CD4-positive, alpha-beta T cell treated with Interleukin-6 at 100 ng/mL for 8 hours (primary cell): Measurements from ENCODE around the gene SHROOM3.

ENCODE experiments used
- DNase-seq: peaks from one replicate; pipeline ENCODE4 v3.0.0-alpha.2; 2020; ENCODE audit warnings: mixed read lengths, low spot score

The SHROOM3 gene

DNA sequence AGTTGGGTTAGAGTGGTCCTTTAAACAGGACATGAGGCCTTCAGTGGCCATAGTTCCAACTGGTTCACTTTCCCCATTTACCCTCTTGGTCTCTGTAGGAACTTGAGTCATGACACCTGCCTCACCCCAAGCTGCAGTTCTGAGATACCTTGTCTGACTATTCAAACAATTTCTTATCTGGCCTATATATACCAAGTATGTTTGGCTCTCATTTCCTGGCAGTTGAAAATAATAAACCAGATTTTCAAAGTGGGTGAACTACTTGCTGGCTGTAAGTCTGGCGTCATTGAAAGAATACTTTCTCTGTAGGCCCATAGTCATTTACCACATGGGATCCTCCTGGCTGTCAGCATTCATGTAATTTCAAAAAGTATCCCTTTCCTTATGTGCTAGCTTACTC is 228.8 kb downstream of the SHROOM3 start:
- DNase-seq = no peak

GRCh38 chr4:76665153-76665552 is 230.1 kb downstream of the SHROOM3 start:
- DNase-seq = no peak

- no peak for DNase-seq
These were observed 230.7 kb downstream of the SHROOM3 start for GRCh38 chr4:76665721-76666120.

DNA sequence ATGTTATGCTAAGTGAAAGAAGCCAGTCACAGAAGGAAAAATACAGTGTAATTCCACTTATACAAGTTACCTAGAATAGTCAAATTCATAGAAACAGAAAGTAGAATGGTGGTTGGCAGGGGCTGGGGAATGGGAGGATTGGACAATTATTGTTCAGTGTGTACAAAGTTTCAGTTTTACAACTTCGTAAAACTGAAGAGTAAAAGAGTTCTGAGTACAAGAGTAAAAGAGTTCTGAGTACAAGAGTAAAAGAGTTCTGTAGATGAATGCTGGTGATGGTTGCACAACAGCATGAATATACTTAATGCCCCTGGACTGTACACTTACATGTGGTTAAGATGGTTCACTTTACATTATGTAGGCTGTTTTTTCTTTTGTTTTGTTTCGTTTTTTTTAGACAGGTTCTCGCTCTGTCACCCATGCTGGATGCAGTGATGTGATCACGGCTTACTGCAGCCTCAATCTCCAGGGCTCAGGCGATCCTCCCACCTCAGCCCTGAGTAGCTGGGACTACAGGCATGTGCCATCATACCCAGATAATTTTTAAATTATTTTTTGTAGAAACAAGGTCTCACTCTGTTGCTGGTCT is 232.0 kb downstream of the SHROOM3 start:
- no peak for DNase-seq

GRCh38 chr4:76670631-76671030 is 235.6 kb downstream of the SHROOM3 start:
- no peak for DNase-seq

DNA sequence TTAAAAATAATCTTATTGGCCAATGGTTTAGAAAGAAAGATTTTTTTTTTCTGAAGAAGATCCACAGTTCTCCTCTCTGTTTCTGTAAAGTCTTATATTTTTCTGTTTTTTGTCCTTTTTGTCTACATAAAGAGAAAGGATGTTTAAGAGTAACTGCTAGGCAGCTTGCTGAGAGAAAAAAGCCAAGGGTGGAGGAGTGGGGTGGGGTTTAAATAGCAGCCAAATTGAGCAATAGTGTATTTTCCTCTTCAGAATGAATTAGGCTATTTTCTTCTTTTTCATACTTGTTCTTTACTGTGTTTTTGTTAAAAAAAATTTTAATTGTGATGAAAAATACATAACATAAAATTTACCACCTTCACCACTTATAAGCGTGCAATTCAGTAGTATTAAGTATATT is 238.3 kb downstream of the SHROOM3 start:
- no peak for DNase-seq

DNA sequence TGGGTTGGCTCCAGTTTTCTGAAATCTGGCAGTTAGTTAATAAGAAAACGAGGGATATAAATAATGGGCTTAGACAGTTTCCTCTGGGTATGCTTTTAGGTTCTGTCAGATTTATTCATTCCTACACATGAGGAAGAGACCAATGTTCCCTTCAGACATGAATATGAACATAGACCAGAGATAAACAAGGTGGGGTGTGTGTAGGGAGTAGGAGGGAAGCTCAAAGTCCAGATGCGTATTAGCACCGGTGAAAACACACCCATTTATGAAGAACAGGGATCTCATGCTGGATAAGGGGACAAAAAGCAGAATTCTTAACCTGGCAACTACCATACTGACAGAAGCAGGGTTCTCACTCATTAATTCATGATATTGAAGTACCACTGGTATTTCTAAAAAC is 240.0 kb downstream of the SHROOM3 start:
- no peak for DNase-seq

GRCh38 chr4:76677571-76678326 is 242.7 kb downstream of the SHROOM3 start:
- DNase-seq = no peak

- DNase-seq = no peak
These were observed 244.7 kb downstream of the SHROOM3 start for GRCh38 chr4:76679691-76680090.

GRCh38 chr4:76680952-76681351 is 245.9 kb downstream of the SHROOM3 start:
- DNase-seq = no peak

DNA sequence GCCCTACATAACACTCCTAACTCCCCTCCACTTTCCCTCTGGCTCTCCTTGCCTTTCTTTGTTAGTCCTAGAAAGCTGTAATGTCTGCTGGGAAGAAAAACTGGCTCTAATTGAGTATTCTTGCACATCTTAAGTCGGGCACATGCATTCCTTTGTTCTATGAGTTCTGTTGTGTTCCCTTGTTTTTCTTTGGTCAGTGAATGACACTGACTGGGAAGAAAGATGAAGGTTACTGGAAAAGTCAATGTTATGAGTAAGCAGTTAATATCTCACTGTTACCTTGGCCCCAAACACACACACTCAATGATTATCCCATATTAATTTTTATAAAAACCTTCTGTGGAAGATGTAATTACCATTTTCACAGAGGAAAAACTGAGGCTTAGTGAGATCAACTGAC is 247.0 kb downstream of the SHROOM3 start:
- no peak for DNase-seq

GRCh38 chr4:76683144-76683543 is 248.1 kb downstream of the SHROOM3 start:
- no peak for DNase-seq

DNA sequence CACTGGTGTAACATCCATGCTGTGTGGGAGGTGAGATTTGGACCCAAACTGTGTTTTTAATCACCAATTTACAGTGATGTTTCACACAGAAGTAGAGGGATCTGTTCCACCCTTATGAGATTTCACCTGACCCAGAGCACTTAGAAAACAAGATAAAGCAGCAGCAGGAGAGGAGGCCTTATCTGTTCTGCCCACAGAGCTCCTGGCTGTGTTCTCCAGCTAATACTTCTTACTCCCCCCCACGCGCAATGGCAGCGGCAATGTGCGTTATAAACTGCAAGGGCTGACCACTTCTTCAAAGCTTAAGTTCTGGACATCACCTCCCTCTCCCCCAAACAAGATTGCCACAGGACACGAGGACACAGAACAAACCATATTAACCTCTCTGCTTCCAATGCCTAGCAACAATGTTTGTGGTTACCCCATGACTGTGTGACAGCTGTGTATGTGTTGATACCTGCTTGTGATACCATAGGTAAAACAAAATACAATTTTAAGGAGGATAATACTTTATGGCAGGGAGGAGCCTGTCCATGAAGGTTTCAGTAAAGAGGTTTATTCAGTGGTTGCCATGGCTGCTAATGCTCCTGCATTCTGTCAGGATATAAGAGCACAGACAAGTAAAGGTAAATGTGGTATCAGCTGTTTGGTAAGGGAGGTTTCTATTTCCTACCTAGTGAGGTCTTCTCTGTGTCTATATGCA is 252.9 kb downstream of the SHROOM3 start:
- no peak for DNase-seq

DNA sequence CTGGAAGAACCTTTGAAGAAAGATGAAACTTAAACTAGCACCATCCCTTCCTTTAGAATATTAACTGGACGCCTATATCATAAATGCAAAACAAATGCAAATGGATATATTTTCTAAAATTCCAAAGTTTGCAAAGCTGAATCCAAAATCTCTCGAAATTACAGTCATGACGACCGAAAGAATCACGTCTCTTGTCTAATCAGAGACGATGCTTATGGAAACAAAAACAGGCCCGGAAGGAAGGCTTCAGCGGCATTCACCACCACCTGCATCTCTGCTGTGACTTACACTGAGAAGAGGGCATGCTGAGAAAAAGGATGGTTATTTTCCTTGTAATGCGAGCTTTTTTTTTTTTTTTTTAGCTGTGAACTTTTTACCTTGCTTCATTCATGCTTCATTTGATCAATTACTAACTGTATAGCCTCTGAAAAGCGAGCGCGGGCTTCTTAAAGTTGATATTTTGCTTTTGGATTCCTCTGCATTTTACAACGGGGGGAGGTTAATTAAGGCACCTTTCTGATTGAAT is 253.7 kb downstream of the SHROOM3 start:
- DNase-seq = no peak

GRCh38 chr4:76689145-76689817 is 254.3 kb downstream of the SHROOM3 start:
- no peak for DNase-seq

DNA sequence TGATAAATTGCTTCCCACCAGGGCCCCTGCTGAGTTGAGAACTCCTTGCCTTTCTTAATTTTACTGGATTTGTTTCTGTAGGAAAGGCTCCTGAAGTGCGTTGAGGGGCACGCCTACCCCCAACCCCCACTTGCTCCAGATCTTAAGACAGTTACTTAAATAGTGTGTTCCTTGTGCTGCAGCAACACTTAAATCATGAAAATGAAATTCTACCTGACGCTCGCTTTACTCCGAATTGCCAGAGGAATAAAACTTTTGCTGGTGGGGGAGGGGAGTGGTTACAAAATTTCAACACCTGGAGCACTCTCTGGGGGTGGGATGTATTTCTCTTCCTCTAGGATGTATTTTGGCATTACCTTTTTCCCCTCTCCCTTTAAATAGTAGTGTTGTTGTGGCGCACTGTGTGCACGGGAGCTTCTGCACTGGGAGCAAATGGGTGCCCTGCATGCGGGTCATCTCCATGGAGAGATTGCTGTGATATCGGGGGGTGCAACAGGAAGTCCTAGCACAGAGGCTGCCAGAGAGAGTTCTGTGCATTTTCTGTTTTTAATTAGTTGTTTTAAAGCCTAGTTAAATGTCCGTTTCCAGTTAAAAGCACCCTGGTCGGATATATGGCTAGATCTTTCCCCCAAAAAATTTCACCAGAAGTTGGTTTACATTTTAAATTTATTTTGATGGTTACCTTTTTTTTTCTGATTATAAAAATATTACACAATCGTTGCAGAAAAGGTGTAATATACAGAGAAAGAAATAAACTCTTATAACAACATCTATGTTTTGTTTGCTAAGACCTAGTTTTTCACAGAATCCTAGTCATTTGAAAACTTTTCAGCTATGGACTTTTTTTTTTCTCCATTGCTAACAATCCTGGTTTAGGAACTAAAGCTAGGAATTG is 255.2 kb downstream of the SHROOM3 start:
- no peak for DNase-seq

- no peak for DNase-seq
These were observed 255.9 kb downstream of the SHROOM3 start for GRCh38 chr4:76690906-76691275.

DNA sequence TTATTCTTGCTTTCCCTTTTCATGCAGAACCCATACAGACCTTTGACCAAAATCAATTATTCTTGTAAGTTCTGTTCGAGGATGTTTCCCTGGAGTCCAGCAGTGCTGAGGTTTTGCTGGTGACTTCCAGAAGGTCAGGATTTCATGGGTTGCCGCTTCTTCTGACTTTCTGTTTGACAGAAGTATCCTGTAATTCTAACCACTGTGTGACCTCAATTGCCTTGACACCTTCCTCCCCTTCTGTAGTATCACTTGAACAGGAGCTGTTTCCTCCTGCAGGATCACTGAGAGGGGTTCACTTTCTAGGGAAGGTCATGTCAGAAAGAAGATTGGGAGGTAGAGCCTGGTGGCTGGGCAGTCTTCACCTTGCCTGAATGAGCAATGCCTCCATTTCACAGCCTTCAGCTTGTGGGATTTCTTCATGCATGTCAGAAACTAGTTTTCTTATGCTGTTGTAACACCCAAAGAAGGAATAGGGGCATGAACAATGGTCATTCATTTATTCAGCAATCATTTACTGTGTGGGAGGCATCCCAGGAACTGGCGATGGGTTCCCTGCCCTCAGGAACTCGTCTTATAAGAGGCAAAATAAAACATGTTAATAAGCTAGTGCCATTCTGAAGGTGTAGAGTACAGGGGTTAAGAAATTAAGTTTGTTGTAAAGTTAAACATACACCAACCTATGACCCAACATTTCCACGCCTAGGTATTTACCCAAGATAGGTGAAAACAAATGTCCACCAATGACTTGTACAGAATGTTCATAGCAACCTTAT is 257.0 kb downstream of the SHROOM3 start:
- DNase-seq = no peak

- DNase-seq = no peak
These were observed 257.7 kb downstream of the SHROOM3 start for GRCh38 chr4:76692761-76693160.

DNA sequence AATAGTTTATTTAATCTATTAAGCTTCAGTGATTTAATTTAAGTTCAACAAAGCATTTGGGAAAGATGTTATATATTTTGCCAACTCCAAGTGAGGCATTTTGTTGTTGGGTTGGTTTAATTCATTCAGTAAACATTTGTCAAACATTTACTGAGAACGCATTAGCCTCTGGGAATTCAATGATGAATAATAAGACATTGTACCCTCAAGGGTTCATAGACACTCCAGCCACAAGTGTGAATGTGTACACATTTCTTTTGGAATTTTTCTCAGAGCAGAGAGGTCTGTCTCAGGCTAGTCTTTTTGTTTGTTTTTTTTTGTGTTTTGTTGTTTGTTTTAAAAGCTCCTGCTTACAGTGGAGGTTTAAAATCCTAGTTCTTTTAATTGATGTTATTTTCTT is 259.0 kb downstream of the SHROOM3 start:
- no peak for DNase-seq

GRCh38 chr4:76696109-76696508 is 261.1 kb downstream of the SHROOM3 start:
- no peak for DNase-seq
